ENCODE results near the gene SUSD5.

- TF ChIP-seq EZH2phosphoT487 (IDR thresholded peaks at IDR 0.05; ENCODE audit: borderline replicate concordance, low read length) (no peak), CTCF (conservative IDR thresholded peaks at IDR 0.05; ENCODE audit: low read depth, low read length) (no peak), EZH2 (IDR thresholded peaks at IDR 0.05; ENCODE audit: low read length, unreplicated experiment) (no peak)
Observed at GRCh38 chr3:33221241-33221640, 2.6 kb upstream of the SUSD5 start.

Data from PC-3 (cell line).